Measurements from ENCODE around the gene MVK.

DNA sequence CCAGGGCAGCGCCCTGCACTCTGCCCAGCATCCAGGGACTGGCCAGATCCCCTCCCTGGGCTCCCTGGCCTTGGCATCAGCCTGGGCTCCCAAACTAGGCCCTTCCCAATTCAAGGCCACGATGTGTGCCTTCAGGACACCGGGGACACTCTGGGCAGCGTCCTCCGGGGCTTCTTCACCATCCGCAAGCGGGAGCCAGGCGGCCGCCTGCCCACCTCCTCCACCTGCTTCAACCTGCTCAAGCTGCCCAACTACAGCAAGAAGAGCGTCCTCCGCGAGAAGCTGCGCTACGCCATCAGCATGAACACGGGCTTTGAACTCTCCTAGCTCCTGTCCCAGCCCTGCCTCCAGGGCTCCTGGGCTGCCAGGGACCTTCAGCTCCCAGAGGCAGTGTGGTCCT lies 39.1 kb upstream of the MVK start:
- TF ChIP-seq, protein P1, sequence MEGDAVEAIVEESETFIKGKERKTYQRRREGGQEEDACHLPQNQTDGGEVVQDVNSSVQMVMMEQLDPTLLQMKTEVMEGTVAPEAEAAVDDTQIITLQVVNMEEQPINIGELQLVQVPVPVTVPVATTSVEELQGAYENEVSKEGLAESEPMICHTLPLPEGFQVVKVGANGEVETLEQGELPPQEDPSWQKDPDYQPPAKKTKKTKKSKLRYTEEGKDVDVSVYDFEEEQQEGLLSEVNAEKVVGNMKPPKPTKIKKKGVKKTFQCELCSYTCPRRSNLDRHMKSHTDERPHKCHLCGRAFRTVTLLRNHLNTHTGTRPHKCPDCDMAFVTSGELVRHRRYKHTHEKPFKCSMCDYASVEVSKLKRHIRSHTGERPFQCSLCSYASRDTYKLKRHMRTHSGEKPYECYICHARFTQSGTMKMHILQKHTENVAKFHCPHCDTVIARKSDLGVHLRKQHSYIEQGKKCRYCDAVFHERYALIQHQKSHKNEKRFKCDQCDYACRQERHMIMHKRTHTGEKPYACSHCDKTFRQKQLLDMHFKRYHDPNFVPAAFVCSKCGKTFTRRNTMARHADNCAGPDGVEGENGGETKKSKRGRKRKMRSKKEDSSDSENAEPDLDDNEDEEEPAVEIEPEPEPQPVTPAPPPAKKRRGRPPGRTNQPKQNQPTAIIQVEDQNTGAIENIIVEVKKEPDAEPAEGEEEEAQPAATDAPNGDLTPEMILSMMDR (conservative IDR thresholded peaks at IDR 0.05; ENCODE audit: low read depth, low read length), result no peak
- TF ChIP-seq MAFK (IDR thresholded peaks at IDR 0.05; ENCODE audit: low read depth, low read length) (no peak), POLR2A (IDR thresholded peaks at IDR 0.05; ENCODE audit: low read depth, low read length) (no peak), RFX5 (IDR thresholded peaks at IDR 0.05; ENCODE audit: low read depth, low read length) (no peak), CEBPB (IDR thresholded peaks at IDR 0.05; ENCODE audit: low read depth, low read length) (no peak)
